ENCODE data around the gene SASH1. TPM values are rescaled to one million over a fixed set of nuclear protein-coding genes. Genes with fewer than 3 reads are reported as not detected.

The SASH1 gene
- total and polyA plus RNA-seq, 9 of the 15 experiments (the other 6 are each of a cell fraction or from before 2014, with no cell fraction given) = 0.35 to 3.5 (median 1.6) TPM

DNA sequence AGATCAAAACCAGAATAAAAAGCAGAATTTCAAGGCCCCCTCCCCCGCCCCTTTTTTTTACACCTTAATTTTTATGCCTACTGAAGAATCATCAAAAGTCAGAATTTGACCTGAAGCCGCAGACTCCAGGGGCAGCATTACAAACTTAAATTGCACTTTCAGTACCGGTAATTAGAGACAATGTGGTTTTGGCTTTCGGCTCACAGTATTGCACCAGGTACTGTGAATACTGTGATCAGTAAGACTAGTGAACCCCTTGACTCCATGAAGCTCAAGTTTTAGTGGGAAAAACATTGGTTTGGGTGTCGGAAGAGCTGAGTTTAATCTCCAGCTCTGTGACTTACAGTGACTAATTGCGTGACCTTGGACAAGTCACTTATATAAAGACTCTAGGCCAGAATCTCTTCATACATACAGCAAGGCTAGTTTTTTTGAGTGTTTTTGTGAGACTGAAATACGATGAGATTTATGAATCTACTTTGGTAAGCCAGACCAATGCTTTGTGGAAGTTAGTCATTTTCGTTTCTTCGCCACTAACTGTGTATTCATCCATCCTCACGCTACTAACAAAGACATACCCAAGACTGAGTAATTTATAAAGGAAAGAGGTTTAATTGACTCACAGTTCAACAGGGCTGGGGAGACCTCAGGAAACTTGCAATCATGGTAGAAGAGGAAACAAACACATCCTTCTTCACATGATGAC is 114.7 kb downstream of the SASH1 start (continued):
- TF ChIP-seq POLR2B (IDR thresholded peaks at IDR 0.05; ENCODE audit: low read depth, partially characterized antibody) (no peak), CEBPG (CRISPR knock-in tag; IDR thresholded peaks at IDR 0.05) (no peak), CEBPG (tag; conservative IDR thresholded peaks at IDR 0.05 in 1 of 2, IDR thresholded peaks at IDR 0.05 in 1 of 2) (no peak), TEAD4 (IDR thresholded peaks at IDR 0.05; ENCODE audit: low read length) (no peak), TEAD4 (CRISPR knock-in tag; IDR thresholded peaks at IDR 0.05; ENCODE audit: borderline replicate concordance) (no peak)

DNA sequence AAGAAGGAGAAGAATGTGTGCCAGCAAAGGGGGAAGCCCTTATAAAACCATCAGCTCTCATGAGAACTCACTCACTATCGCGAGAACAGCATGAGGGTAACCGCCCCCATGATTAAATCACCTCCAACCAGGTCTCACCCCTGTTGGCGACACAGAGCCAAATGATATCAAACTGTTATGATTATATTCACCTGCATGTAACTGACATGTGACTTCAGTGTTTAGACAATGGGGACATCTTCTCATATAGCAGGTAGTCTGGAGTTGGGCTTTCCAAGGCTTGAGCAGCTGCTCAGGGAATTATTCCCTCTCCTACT is 115.2 kb downstream of the SASH1 start:
- intact Hi-C loops (cut with micrococcal nuclease) = no loop called here
- no peak for FAIRE-seq
- CTCF ChIA-PET (ENCODE audit: low intra/inter-chr PET ratio) = no interaction called here

More for the DNA sequence above, 115.2 kb downstream of the SASH1 start:
- Histone ChIP-seq H3K27me3 (ENCODE audit: control insufficient read depth in 2 of 2, insufficient read depth in 2 of 2, low read length in 2 of 2) (peaks cover 27 to 29% of the 10 kb centered on the region in 2 experiments; a peak in 4 of 5 replicates), H3K4me2 (ENCODE audit: insufficient read depth, low read length) (no peak overlapping the region), H2AFZ (ENCODE audit: low read depth, low read length) (no peak overlapping the region), H3K36me3 (ENCODE audit: control insufficient read depth, insufficient read depth, low read length) (no peaks in the 10 kb centered on the region), H3K4me3 (no peak overlapping the region), H3K27ac (ENCODE audit: extremely low read depth, low read depth, low read length) (no peak overlapping the region), H3K9me3 (replicated peaks; ENCODE audit: control insufficient read depth, insufficient read depth, low read depth, low read length) (no peaks in the 10 kb centered on the region), H3K79me2 (ENCODE audit: control insufficient read depth, insufficient read depth, low read length) (no peaks in the 10 kb centered on the region), H3K9ac (ENCODE audit: insufficient read depth in 1 of 2, low read depth in 2 of 2, low read length in 2 of 2) (no peak overlapping the region), H3K9me1 (ENCODE audit: control insufficient read depth, insufficient read depth, low read length) (no peaks in the 10 kb centered on the region), H3K4me1 (replicated peaks in 1 of 2; ENCODE audit: control insufficient read depth in 2 of 2, insufficient read depth in 2 of 2, low read length in 2 of 2) (peaks cover 0 to 4% of the 10 kb centered on the region in 2 experiments; a peak in 1 of 5 replicates), H4K20me1 (replicated peaks; ENCODE audit: control insufficient read depth, insufficient read depth, low read length) (no peaks in the 10 kb centered on the region; the same call in 1 of the 2 replicates)
- peak; percentile 9 for TF ChIP-seq RBM25 (IDR thresholded peaks at IDR 0.05; ENCODE audit: low read depth, low read length, severe bottlenecking)
- no peak for TF ChIP-seq SNIP1 (IDR thresholded peaks at IDR 0.05; ENCODE audit: low read depth)
- peak; percentile 91 for TF ChIP-seq CHD2 (IDR thresholded peaks at IDR 0.05; ENCODE audit: low read depth, low read length)
- no peak for TF ChIP-seq XRCC5 (IDR thresholded peaks at IDR 0.05; ENCODE audit: low read depth, low read length)
- no peak for TF ChIP-seq HNRNPLL (IDR thresholded peaks at IDR 0.05; ENCODE audit: low read depth, low read length, poor library complexity, severe bottlenecking)
- TF ChIP-seq, protein P1, sequence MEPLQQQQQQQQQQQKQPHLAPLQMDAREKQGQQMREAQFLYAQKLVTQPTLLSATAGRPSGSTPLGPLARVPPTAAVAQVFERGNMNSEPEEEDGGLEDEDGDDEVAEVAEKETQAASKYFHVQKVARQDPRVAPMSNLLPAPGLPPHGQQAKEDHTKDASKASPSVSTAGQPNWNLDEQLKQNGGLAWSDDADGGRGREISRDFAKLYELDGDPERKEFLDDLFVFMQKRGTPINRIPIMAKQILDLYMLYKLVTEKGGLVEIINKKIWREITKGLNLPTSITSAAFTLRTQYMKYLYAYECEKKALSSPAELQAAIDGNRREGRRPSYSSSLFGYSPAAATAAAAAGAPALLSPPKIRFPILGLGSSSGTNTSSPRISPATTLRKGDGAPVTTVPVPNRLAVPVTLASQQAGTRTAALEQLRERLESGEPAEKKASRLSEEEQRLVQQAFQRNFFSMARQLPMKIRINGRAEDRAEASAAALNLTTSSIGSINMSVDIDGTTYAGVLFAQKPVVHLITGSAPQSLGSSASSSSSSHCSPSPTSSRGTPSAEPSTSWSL (CRISPR knock-in tag; IDR thresholded peaks at IDR 0.05; ENCODE audit: borderline replicate concordance) = no peak
- POLR2A ChIA-PET = interaction anchor here (0.6 to 1.3 kb wide), 3 partner anchors 8 to 17 kb away, joined by 3 to 4 read pairs (median 3); no protein-coding TSS in a partner anchor
- DNase-seq (ENCODE audit: extremely low read depth in 1 of 4, low spot score in 3 of 4) (no peak), ATAC-seq (no peak)
- WGBS (ENCODE audit: insufficient coverage, low coverage, missing lambda C conversion rate) = 2% methylated on average over 4 of the region's 4 CpGs
- in situ Hi-C loops (cut with MboI) = no loop called here
- BruUV-seq (replicated peaks) = no TSS peak
